Lower leg skin (tissue), 3 donors: ENCODE results near the gene KCTD19.

Source experiments
- POLR2A ChIP-seq, 2 donors: fragments of 450-650 bp; IDR thresholded peaks; one replicate each; pipeline ENCODE4 v1.6.1; 2016 to 2017; ENCODE audit warnings: antibody characterized with exemption in 2 of 2, mild to moderate bottlenecking in 1 of 2, moderate library complexity in 1 of 2
- TF ChIP-seq, protein P1 (sequence below), 3 donors: fragments of 450-650 bp; IDR thresholded peaks; one replicate each; pipeline ENCODE4 v1.5.1; 2016; ENCODE audit warnings: antibody characterized with exemption in 3 of 3, mild to moderate bottlenecking in 3 of 3, moderate library complexity in 2 of 3

DNA sequence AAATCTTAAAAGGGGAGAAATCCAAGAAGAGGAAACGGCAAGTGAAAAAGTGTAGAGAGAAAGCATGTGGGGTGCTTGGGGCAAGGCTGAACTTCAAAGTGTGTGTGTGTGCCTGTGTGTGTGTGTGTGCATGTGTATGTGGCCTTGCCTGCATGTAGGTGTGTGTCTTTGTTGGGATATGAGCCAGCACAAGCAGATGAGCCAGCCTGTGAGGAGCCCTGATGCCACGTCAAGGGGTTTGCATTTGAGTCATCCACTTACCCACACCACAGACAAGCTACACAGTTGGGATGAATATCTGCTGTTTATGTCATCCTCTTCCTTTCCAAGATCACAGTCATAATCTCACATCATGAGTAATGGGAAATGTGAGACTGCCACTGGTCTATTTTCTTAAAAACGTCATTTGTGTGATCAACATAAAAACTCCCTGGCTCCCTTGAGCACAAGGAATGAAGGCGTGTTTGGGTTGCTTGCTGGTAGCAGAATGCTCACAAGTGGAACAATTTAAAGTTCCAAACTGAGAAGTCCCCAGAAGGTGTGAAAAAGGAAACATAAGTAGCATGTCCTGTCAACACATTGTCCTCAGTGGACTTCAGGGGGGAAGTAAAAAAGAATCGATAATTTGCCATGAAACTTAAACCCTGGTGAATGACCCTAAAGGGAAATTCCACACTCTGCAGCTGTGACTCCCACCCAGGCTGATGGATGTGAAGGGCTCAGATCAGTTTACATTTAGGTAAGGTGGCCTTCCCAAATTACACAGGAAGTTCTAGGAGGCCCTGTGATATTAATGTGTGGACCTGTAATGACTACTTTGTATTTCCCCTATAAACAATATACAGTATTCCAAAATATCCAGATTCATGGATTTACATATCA lies 14.7 kb downstream of the KCTD19 start:
- TF ChIP-seq POLR2A (IDR thresholded peaks at IDR 0.05): no peak
- TF ChIP-seq, protein P1, sequence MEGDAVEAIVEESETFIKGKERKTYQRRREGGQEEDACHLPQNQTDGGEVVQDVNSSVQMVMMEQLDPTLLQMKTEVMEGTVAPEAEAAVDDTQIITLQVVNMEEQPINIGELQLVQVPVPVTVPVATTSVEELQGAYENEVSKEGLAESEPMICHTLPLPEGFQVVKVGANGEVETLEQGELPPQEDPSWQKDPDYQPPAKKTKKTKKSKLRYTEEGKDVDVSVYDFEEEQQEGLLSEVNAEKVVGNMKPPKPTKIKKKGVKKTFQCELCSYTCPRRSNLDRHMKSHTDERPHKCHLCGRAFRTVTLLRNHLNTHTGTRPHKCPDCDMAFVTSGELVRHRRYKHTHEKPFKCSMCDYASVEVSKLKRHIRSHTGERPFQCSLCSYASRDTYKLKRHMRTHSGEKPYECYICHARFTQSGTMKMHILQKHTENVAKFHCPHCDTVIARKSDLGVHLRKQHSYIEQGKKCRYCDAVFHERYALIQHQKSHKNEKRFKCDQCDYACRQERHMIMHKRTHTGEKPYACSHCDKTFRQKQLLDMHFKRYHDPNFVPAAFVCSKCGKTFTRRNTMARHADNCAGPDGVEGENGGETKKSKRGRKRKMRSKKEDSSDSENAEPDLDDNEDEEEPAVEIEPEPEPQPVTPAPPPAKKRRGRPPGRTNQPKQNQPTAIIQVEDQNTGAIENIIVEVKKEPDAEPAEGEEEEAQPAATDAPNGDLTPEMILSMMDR (IDR thresholded peaks at IDR 0.05): no peak
